Subcutaneous abdominal adipose tissue (tissue), 5 donors: ENCODE data around the gene FBXO15.

Experiments
- H3K27ac ChIP-seq: one replicate; pipeline ENCODE4 v1.7.0; 2013; ENCODE audit warnings: low read depth, mild to moderate bottlenecking, inconsistent platforms, low read length, moderate library complexity
- H3K27me3 ChIP-seq, 5 donors: one replicate each; pipeline ENCODE4 v1.7.0; 2013; ENCODE audit warnings: low read length in 5 of 5, inconsistent platforms in 1 of 5; ENCODE audit not compliant: control insufficient read depth in 5 of 5, insufficient read depth in 4 of 5
- H3K36me3 ChIP-seq, 5 donors: one replicate each; pipeline ENCODE4 v1.7.0; 2013; ENCODE audit warnings: low read length in 5 of 5; ENCODE audit not compliant: control insufficient read depth in 5 of 5, insufficient read depth in 5 of 5
- H3K4me1 ChIP-seq, 5 donors: one replicate each; pipeline ENCODE4 v1.7.0; 2013; ENCODE audit warnings: low read length in 5 of 5, mild to moderate bottlenecking in 3 of 5, moderate library complexity in 1 of 5; ENCODE audit not compliant: control insufficient read depth in 5 of 5, insufficient read depth in 5 of 5
- H3K4me3 ChIP-seq, 5 donors: one replicate each; pipeline ENCODE4 v1.7.0; 2013; ENCODE audit warnings: low read length in 5 of 5, low read depth in 1 of 5
- H3K9ac ChIP-seq, 5 donors: one replicate each; pipeline ENCODE4 v1.7.0; 2013; ENCODE audit warnings: low read length in 5 of 5, mild to moderate bottlenecking in 4 of 5, moderate library complexity in 3 of 5
- H3K9me3 ChIP-seq, 5 donors: one replicate each; pipeline ENCODE4 v1.7.0; 2013; ENCODE audit warnings: low read length in 5 of 5; ENCODE audit not compliant: control insufficient read depth in 5 of 5
- donor health status: healthy.
- donor health status: healthy.
- donor health status: healthy.
- donor health status: healthy.
- donor health status: healthy.

The FBXO15 gene

DNA sequence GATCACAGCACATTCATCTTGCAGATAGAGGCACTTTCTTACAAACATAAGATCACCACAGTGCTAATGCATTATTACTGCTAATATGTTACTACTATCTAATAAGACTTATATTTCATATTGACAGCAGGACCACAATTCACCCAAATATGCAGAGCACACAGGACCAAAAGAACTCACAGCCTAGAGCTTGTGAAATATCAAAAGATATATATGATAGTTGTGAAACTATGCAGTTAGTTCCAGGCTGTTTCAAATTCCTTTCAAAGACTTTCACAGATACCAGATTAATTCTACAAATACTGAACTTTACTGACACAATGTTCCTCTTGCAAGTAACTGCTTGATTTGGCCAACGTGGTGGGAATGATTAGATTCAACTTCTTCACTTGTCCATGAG, 23.0 kb downstream of the FBXO15 start:
- H3K4me3 ChIP-seq: no peak overlapping the region
- H3K27ac ChIP-seq: no peak overlapping the region
- no peaks in the 10 kb centered on the region for H3K4me1 ChIP-seq
- no peaks in the 10 kb centered on the region for H3K36me3 ChIP-seq
- peaks cover 0 to 2% (median 0%) of the 10 kb centered on the region in 5 donors for H3K27me3 ChIP-seq
- H3K9ac ChIP-seq: no peak overlapping the region
- H3K9me3 ChIP-seq: no peaks in the 10 kb centered on the region

GRCh38 chr18:74123200-74123599, 24.4 kb downstream of the FBXO15 start:
- Histone ChIP-seq H3K27me3 (peaks cover 0 to 3% (median 0%) of the 10 kb centered on the region in 5 donors), H3K36me3 (no peaks in the 10 kb centered on the region), H3K9me3 (no peaks in the 10 kb centered on the region), H3K4me3 (no peak overlapping the region), H3K27ac (no peak overlapping the region), H3K4me1 (no peaks in the 10 kb centered on the region), H3K9ac (no peak overlapping the region)

DNA sequence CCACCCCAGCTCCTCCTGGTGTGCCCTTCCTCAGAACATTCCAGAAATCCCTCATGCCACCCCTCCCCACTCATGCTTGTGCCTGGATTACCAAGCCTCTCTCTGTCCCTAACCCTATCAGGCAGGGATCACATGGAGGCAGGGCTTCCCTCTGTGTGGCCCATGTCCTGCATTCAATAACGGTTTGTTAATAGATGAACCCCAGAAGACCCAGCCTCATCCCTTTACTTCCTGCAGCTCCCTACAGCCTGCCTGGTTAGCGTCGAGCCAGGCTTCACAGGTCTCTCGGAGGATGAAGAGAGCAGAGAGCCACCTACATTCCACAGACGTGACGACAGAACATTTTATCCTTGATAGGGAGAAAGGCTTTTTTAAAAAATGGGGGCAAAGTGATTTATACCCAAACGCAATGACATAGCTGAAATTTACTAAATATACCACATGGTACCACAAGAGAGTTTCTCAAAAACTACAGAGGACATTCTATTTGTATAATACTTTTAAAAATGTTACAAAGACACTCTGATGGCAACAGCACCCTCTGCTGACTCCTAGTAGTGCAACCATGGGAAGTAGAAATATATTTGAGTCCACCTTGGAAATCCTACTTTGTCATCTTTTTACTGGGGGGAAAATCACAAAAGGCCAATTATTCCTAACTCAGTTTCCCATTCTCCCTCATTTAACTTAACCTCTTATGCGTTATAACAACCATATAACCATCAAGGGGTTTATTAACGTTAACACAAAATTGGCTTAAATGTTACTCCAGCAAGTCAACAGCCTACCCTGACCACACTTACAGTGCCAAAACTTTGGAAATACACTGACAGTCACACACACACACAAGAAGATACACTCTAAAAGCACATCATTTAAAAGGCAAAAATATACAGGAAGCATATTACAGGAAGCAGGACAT, 30.7 kb downstream of the FBXO15 start:
- Histone ChIP-seq H3K36me3 (no peaks in the 10 kb centered on the region), H3K27me3 (peaks cover 0 to 3% (median 0%) of the 10 kb centered on the region in 5 donors), H3K4me3 (no peak overlapping the region), H3K9ac (no peak overlapping the region), H3K27ac (no peak overlapping the region), H3K9me3 (peaks cover 0 to 10% (median 8%) of the 10 kb centered on the region in 5 donors), H3K4me1 (no peaks in the 10 kb centered on the region)

DNA sequence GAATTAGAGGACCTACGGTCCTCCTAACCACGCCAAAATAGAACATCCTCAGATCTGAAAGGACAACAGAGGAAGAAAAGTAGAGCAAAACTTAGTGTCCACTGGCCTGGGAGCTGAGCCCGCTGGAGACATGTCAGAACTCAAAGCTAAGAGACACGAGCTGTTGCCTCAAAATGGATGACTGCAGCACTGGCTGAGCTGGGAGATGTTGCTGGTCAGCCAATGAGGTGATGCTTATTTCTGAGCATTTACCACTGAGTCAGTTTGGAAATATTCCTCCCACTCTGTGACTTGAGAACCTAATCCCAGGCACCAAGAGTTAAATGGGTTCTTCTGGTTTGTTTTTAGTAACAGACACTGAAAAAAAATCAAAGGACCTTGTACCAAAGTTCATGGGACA, 32.6 kb downstream of the FBXO15 start:
- Histone ChIP-seq H3K27ac (no peak overlapping the region), H3K9me3 (peaks cover 0 to 10% (median 8%) of the 10 kb centered on the region in 5 donors), H3K9ac (no peak overlapping the region), H3K4me3 (no peak overlapping the region), H3K27me3 (peaks cover 0 to 3% (median 0%) of the 10 kb centered on the region in 5 donors), H3K36me3 (no peaks in the 10 kb centered on the region), H3K4me1 (no peaks in the 10 kb centered on the region)

GRCh38 chr18:74114116-74114515, 33.5 kb downstream of the FBXO15 start:
- H3K36me3 ChIP-seq: no peaks in the 10 kb centered on the region
- no peak overlapping the region for H3K4me3 ChIP-seq
- no peak overlapping the region for H3K9ac ChIP-seq
- peaks cover 0 to 10% (median 8%) of the 10 kb centered on the region in 5 donors for H3K9me3 ChIP-seq
- H3K27ac ChIP-seq: no peak overlapping the region
- no peaks in the 10 kb centered on the region for H3K4me1 ChIP-seq
- H3K27me3 ChIP-seq: no peaks in the 10 kb centered on the region

- Histone ChIP-seq H3K4me1 (no peaks in the 10 kb centered on the region), H3K27ac (no peak overlapping the region), H3K9ac (no peak overlapping the region), H3K4me3 (no peak overlapping the region), H3K36me3 (no peaks in the 10 kb centered on the region), H3K9me3 (peaks cover 0 to 10% (median 8%) of the 10 kb centered on the region in 5 donors), H3K27me3 (no peaks in the 10 kb centered on the region)
Measured at GRCh38 chr18:74113711-74114110, 33.9 kb downstream of the FBXO15 start.

DNA sequence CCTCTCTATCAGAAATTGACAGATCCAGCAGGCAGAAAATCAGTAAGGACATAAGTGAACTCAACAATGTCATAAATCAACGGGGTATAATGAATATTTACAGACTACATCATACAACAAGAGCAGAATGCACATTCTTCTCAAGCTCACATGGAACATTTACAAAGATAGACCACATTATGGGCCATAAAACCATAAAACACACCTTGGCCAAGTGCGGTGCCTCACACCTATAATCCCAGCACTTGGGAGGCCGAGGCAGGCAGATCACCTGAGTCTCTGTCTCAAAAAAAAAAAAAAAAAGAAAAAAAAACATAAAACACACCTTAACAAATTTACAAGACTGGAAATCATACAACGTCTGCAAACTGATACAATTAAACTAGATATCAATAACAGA, 36.7 kb downstream of the FBXO15 start:
- H3K27me3 ChIP-seq: no peaks in the 10 kb centered on the region
- no peak overlapping the region for H3K27ac ChIP-seq

DNA sequence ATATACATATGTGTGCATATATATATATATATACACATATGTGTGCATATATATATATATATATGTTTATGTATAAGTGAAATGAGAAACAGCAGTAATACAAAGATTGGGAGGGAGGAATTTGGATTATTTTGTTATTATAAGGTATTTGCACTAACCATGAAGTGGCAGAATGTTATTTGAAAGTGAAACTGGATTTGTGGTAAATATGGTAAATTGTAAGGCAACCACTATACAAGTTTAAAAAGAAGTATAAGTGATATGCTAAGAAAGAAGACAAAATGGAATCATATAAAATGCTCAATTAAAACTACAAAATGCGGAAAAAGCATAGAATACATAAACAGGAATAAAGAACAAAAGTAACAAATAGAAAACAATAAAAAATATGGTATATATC, 37.5 kb downstream of the FBXO15 start:
- no peak overlapping the region for H3K4me3 ChIP-seq
- H3K27ac ChIP-seq: no peak overlapping the region
- H3K9me3 ChIP-seq: peaks cover 0 to 10% (median 8%) of the 10 kb centered on the region in 5 donors
- no peak overlapping the region for H3K9ac ChIP-seq
- H3K27me3 ChIP-seq: no peaks in the 10 kb centered on the region
- H3K36me3 ChIP-seq: no peaks in the 10 kb centered on the region
- H3K4me1 ChIP-seq: no peaks in the 10 kb centered on the region

More for the DNA sequence above, 36.7 kb downstream of the FBXO15 start:
- H3K9ac ChIP-seq: no peak overlapping the region
- H3K36me3 ChIP-seq: no peaks in the 10 kb centered on the region
- peaks cover 0 to 10% (median 8%) of the 10 kb centered on the region in 5 donors for H3K9me3 ChIP-seq
- H3K4me3 ChIP-seq: no peak overlapping the region
- no peaks in the 10 kb centered on the region for H3K4me1 ChIP-seq

- no peak overlapping the region for H3K9ac ChIP-seq
- H3K4me1 ChIP-seq: no peaks in the 10 kb centered on the region
- no peak overlapping the region for H3K27ac ChIP-seq
- no peaks in the 10 kb centered on the region for H3K27me3 ChIP-seq
- no peak overlapping the region for H3K4me3 ChIP-seq
- H3K36me3 ChIP-seq: no peaks in the 10 kb centered on the region
- H3K9me3 ChIP-seq: peaks cover 0 to 10% (median 8%) of the 10 kb centered on the region in 5 donors
Measured at GRCh38 chr18:74108460-74108859, 39.2 kb downstream of the FBXO15 start.

DNA sequence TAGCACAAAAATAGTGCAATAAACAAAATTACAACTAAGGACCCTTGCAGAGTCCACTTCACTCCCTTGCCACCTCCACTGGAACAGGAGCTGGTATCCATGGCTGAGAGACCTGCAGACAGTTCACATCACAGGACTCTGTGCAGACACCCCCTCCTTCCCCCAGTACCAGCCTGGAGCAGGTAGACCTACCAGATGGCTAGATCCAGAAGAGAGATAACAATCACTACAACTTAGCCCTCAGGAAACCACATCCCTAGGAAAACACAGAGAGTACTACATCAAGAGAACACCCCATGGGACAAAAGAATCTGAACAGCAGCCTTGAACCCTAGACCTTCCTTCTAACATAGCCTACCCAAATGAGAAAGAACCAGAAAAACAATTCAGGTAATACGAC, 49.8 kb downstream of the FBXO15 start:
- Histone ChIP-seq H3K4me3 (no peak overlapping the region), H3K9ac (no peak overlapping the region), H3K27me3 (no peaks in the 10 kb centered on the region), H3K36me3 (no peaks in the 10 kb centered on the region), H3K9me3 (peaks cover 0 to 5% (median 0%) of the 10 kb centered on the region in 5 donors), H3K27ac (no peak overlapping the region), H3K4me1 (no peaks in the 10 kb centered on the region)
